GM18508 (cell line): ENCODE results near the gene DNAJC30.

Experiments
- ATAC-seq: cut with Tn5 transposase; IDR thresholded peaks from one replicate; pipeline ENCODE4 v1.9.1; 2021; ENCODE audit warnings: moderate number of reproducible peaks; ENCODE audit not compliant: insufficient read depth, unreplicated experiment

DNAJC30 gene

DNA sequence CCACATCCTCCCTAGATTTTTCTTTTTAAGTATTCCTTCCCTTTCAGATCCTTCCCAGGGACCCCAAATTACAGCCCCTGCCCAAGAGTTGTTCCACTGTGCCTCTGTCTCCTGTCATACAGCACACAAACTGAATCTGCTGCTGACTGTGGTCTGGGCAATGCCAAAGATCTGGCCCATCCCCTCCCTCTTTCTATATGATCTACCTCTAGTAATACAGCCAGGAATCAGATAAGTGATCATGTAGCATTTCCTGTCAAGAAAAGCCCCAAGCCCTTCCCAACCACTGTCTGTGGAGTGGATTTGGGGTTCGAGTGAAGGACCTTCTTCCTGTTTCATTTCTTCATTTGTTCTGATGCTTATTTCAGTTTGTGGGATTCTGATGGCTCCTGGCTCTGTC lies 29.5 kb upstream of the DNAJC30 start:
- ATAC-seq: no peak

DNA sequence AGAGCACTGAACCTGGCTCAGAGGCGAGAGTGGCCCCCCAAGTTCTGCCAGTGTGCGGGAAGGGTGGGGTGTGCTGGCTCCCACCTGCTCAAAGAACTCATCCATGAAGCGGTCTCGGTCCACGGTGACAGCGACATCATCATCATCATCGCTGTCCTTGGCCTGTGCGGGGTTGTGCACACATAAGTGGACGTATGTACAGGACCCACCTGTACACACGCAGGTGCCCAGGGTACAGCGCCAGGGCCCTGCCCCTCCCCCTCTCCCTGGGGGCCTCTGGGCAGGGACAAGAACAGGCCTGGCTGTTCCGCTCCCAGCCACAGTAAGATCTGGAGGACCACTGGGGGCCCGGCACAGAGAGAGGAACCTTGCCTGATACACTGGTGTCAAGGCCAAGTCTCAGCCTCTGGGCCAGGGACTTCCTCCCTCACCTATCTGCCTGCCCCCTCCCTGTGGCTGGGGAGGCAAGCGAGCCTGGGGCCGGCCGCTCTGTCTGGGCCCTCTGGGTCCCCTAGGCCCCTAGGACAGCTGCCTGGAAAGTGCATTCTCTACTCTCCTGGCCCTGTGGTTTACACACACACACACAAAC lies 25.8 kb upstream of the DNAJC30 start:
- ATAC-seq: no peak

DNA sequence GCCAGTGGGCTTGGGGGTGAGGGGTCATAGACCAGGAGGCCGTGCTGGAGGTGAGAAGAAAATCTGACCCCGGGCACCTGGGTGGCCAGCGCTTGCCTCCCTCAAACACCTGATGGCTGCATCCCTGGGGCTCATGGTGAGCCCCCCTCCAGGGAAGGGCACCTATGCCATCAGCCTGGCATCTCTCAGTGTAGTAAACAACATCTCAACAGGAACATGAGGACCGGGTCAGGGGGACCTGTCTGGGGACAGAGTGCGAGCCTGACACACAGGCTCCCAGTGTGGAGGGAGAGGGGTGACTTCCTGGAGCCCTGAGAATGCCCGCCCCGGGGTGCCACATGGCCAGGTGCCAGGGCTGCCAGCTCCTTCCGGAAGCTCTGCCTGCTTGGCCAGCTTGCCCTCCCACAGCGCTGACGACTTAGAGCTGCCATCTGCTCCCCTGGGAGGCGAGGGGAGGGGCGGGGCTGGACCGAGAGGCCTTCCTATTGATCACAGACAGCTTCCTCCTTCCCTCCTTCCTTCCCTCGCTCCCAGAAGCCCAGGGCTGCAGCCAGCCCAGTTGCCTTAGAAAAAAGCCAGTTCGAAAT lies 23.9 kb upstream of the DNAJC30 start:
- ATAC-seq: no peak

DNA sequence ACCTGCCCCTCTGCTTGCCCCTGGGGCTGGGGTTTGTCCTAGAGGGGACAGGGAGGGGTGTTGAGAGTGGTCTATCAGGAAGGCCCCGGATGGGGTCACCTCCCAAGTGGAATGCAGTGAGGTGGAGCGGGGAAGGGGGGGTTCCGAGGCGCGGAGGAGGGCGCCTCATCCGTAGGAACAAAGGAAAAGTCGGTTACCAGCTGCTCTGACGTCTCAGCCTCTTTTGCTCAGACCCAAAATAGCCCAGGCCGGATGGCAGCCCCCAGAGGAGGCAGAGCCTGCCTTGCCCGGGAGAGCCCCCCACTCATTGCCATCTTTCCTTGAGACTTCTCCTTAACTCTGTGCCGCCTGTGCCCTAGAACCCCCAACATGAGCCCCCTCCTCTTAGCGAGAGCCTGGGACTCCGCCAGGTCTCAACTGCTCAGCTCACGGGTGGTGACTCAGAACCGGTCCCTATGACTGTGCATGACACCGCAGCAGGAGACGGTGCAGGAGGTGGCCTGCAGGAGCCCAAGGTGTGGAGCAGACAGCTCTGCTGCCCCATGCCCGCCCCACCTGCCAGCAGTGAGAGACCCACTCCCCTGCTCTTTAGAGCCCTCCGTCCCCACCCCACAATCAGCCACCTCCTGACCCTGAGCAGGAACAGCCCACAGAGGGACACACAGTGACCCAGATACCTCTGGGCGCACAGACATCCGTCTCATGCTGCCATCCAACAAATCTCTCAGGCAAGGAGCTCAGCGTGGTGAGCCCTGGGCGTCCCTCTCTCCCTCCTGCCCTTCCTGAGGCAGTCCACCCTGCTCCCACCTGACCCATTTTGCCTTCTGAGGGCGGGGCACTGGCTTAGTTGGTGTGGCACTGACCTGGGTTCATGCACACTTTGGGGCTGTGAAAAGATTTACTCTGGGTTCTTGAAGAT lies 23.1 kb upstream of the DNAJC30 start:
- no peak for ATAC-seq

DNA sequence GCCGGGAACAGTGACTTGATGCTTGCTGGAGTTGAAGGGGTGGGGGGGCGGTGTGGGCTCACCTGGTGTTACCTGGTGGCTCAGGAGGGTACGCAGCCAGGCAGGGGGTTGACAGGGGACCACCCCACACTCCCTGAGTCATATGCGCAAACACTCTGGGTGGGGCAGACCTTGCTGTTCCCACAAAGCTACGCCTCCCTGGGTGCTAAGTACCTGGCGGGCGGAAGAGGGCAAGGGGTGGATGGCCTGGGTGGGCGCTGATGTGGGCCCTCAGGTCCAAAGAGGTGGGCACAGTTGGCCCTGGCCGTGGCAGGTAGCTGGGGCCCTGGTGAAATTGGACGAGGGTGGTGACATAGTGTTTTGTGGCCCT lies 22.3 kb upstream of the DNAJC30 start:
- no peak for ATAC-seq

DNA sequence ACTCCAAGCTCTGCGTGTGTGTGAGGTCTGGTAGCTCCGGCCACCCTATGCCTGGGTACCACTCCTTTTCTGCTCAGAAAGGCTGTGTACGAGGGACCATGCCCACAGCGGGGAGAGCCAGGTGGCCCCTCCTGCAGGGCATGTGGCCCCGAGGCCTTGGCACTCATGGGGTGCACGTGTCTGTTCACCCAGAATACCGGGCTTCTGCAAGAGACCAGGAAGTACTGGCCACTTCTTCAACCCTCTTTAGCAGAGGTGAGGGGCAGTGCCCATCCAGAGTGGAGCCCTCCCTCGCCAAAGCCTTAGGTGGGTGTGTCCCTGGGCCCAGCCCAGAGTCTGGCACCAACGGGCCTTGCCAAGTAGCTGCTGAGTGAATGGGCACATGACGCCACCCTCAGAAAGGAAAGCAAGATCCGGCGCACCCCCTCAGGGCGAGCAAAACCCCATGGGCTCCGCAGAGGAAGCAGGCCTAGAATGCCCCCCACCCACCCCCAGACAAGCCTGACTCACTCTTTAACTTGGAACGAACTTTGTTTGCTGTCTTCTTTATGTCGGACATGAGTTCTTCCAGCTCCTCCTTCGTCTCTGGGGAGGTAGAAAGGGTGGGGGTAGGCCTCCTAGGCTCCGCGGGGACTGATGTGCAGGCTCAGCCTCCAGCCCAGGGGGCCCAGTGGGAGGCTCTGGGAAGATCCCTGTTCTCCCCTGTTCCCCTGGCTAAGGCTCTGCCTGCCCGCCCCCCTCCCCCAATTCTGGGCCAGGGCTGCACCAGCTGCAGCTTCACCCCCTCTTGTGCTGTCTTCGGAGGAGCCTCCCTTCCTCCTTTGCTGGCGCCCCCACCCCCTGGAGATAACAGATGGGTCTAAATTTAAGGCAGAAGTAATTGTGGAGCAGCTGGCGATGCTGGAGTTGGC lies 21.6 kb upstream of the DNAJC30 start:
- no peak for ATAC-seq

DNA sequence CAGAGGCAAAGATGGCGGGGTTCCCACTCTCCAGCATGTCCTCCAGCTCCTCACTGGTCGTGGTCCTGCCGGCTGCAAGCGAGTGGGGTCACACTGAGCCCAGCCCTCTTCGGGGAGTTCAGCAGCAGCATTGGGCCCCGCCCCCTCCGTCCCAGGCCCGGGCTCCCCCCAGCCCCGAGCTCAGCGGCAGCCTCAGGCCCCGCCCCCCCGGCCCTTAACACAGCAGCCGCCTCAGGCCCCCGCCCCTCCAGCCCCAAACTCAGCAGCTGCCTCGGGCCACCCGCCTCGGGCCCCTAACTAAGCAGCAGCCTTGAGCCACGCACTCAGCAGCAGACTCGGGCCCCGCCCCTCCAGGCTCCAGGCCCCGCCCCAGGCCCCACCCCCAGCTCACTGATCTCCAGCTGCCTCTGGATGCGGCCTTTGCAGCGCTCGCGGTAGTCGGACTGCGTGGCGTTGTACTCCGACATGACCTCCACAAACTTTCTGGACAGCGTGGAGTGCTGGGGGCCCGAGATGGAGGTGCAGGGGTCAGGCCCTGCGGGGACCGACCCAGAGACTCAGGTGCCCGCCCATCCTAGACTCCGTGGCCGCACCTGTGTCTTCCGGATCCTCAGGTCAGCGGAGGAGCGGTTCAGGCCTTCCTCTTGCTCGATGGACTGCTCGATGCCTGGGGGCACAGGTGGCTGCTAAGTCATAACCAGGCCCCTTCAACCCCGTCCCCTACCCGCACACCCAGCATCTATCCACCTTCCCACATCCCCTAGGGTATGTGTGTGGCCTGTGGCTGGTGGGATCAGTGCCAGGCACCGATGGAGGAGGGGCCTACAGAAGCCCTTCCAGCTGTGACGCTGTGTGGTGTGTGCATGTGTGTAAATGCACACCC lies 20.7 kb upstream of the DNAJC30 start:
- no peak for ATAC-seq

DNA sequence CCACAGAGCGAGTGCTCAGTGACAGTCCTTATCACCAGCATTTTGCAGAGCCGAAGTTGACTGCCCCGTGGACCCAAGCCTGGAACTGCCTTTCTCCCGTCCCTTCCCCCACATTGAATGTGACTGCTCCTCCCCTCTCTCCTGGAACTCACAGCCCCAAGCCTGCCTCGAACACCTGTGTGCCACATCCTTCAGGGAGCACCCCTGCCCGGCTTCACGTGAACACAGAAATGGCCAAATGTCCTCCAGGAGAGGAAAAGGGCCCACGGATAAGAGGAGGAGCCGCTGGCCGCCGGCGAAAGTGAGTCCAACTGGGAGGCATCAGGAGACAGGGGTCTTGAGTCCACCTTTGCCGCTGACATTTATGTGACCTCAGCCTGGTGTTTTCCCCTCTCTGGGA lies 20.0 kb upstream of the DNAJC30 start:
- no peak for ATAC-seq

DNA sequence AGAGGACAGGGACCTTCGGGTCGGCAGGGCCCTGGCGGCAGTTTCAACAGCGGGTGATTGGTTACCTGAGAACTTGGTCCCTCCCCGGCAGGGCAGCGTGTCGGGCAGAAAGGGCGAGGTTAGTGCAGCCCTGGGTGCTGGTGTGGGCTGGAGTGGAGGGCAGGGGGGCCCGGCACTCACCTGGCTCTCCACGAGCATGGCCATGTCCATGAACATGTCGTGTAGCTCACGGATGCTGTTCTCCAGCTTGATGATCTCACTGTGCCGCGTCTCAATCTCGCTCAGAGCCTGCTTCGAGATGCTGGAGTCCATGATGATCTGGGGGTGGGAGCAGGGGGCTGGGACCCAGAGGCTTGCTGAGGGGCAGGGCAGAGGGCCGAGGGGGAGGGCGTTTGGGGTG lies 19.4 kb upstream of the DNAJC30 start:
- ATAC-seq: no peak

DNA sequence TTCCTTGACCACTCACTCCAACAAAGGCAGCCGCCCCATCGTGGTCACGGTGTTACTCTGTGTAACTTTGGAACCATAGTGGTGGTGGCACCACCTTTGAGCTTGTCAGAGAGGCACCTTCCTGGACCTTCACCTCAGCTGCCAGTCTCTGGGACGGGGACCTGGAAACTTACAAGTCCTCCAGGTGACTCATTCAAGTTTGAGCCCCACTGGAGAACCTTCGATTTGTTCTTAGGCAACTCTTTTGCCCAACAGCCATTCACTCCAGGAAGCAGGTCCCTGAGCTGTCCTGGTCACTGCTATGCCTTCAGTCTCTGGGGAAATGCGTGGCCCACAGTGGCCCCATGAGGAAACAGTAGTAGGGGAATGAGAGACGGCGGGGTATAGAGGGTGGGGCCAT lies 19.0 kb upstream of the DNAJC30 start:
- no peak for ATAC-seq

DNA sequence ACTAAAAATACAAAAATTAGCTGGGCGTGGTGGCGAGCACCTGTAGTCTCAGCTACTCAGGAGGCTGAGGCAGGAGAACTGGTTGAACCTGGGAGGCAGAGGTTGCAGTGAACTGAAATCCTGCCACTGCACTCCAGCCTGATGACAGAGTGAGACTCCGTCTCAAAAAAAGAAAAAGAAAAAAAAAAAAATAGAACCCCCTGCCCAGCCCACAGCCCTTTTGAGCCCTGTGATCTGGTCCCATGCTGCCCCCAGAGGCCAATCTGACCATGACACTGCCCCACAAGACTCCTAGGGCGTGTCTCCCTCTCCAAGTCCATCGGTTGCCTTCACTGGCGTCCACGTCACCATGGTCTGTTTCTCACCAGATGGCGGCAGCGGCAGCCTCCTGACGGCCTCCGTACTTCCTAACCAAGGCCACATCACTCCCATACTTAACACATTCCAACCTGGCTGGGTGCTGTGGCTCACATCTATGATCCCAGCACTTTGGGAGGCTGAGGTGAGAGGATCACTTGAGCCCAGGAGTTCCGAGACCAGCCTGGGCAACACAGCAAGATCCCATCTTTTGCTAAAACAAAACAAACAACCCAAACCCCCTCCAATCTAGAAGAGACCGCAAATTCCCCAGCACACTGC lies 18.2 kb upstream of the DNAJC30 start:
- ATAC-seq: no peak

DNA sequence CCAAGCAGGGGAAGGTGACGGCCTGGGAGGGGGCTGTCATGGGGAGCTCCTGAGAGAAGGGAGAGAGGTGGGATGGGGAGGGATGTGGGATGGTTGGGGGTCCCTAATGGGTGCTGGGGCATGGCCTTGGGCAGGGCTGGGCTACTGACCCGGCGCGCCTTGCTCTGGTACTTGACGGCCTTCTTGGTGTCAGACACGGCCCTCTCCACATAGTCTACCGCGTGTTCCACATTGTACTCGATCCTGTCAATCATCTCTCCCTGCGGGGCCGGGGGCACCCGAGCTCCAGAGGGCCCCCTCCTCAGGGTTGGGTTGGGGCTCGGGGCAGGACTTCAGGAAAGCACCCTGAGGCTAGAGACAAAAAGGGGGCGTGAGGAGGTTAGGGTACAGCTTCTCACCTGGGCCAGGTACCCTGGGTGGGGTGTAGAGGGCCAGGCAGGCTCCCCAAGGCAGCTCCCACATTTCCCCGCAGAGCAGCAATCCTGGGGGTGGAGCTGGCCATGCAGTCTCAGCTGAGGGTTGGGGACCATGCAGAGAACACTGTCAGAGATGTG lies 17.4 kb upstream of the DNAJC30 start:
- ATAC-seq: no peak

DNA sequence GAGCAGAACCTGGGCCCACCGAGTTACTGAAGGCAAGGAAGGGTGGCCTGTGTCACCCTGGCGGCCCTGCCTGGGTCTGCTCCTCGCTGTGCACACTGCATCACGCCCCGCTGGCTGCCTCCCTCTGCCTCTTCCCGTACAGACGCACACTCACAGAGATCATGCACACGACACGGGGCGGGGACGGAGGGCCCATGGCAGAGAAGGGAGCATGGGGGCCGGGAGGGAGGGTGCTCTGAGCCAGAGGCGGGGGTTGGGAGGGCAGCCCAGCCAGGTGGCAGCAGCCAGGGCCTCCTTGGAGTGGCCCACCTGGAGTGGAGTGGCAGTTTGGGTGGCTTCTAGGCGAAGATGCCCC lies 16.8 kb upstream of the DNAJC30 start:
- no peak for ATAC-seq

DNA sequence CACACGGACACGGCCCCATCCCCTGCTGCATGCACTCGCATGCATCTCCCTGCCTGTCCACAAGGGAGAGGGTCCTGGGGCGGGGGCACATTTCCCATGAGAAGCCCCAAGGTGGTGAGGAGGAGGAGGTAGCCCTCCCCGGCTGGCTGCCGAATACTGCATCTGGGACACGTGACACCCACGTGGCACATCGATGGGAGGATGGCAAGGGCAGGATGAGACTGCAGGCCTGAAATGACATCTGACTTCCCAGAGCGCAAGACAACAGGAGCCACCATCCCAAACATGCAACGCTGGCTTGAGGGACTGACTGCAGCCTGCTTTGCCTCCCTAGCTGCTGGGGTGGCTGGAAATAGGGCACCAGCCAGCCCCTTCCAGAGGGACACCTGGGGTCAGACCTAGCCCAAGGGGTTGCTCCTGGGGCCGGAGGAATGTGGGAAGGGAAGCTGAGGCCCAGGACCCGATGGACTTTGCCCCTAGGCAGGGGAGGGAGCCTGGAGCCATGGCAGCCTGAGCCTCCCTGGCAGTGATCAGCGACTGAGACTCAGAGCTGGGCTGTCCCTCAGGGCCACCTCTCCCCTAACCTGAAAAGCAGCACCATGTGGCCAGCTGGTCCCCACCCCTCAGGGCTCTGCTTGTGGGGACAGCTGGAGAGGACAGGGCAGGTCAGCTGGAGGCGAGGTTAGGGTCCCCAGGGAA lies 16.3 kb upstream of the DNAJC30 start:
- ATAC-seq: no peak

DNA sequence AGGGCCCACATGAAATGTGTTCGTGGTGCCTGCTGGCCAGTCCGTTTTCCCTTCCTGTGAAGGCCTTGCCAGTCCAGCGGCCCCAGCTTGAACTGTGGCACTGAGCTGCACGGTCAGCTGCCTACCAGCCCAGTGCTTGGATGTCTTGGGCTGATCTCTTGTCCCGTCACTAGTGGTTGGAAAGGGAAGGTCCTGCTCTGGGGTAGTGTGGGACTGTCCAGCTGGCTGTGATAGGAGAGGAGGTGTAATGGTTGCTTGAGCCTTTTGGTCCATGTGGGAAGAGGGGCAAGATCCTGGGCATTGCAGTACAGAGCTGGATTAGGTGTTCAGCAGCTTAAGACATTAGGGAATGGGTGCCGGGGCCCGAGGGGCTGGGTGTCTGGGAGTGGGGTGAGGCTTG lies 15.2 kb upstream of the DNAJC30 start:
- no peak for ATAC-seq

DNA sequence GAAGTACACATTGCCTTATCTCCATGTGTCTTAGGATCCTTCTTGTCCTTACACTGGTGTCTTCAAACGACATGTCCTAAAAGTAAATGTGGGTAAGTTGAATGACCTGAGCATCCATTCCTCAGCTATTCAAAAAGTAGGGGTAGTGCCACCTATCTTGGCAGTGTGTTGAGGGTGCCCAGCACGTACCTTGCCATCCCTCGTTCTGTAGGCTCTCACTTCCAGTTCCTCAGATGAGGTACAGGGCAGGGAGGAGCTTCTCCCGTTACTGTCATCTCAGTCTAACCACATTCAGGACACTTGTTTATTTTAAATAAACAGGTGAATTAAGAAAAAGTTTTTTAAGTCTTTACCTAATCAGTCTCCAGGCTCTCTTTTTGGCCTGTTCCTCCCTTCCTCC lies 13.1 kb upstream of the DNAJC30 start:
- no peak for ATAC-seq

DNA sequence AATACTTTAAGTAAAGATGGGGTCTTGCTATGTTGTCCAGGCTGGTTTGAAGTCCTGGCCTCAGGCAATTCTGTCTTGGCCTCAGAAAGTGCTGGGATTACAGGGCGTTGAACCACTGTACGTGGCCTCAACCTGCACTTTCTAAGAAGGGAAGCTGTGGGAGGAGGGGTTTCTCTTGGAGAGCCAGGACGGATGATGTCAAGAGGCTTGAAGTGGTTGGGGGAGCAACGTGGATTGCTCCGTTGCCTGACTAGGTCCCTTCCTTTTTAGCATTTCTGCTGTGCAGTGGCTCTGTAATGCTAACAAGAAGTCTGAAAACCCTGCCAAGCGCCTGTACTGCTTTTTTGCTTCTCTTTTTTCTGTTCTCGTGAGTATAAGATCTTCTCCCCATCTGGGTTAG lies 7.4 kb upstream of the DNAJC30 start:
- ATAC-seq: no peak

DNA sequence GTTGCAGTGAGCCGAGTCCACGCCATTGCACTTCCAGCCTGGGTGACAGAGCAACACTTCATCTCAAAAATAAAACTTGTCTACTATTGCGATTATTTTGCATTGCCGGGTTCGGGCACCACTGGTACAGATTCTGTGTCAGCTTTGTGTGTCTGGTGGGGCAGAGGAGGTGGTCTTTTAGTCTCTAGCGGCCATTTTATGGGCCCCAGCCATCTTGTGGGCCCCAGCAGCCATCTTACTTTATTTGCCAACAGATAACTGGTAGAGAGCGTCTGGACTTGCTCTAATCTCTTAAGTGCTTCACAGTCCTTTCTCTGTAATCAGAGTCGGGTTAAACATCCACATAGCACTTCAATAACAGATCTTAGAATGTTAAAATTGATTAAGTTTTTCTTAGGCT lies 5.0 kb upstream of the DNAJC30 start:
- no peak for ATAC-seq
